Measurements from ENCODE around the gene URI1.
"Not testable (repeated sequence)": the region's sequence is repeated elsewhere in the genome, so short reads cannot be mapped to it uniquely, and the experiment has no call there.

The URI1 gene

GRCh38 chr19:30023330-30023729 is 81.3 kb downstream of the URI1 start:
- no peak for DNase-seq (ENCODE audit: low read depth in 3 of 3)

- no peak for DNase-seq (ENCODE audit: low read depth in 3 of 3)
Observed at GRCh38 chr19:30024091-30024490, 82.1 kb downstream of the URI1 start.

- no peak for DNase-seq (ENCODE audit: low read depth in 3 of 3)
Observed at GRCh38 chr19:30026933-30027332, 84.9 kb downstream of the URI1 start.

- no peak for DNase-seq (ENCODE audit: low read depth in 3 of 3)
Observed at GRCh38 chr19:30028118-30028991, 86.3 kb downstream of the URI1 start.

- no peak for DNase-seq (ENCODE audit: low read depth in 3 of 3)
Observed at GRCh38 chr19:30028992-30029343, 86.9 kb downstream of the URI1 start.

GRCh38 chr19:30029721-30030510 is 87.9 kb downstream of the URI1 start:
- no peak for DNase-seq (ENCODE audit: low read depth in 3 of 3)

GRCh38 chr19:30034321-30034720 is 92.3 kb downstream of the URI1 start:
- DNase-seq (ENCODE audit: low read depth in 3 of 3) = no peak

- no peak for DNase-seq (ENCODE audit: low read depth in 3 of 3)
Observed at GRCh38 chr19:30036154-30037129, 94.4 kb downstream of the URI1 start.

- no peak for DNase-seq (ENCODE audit: low read depth in 3 of 3)
Observed at GRCh38 chr19:30037835-30038234, 95.8 kb downstream of the URI1 start.

GRCh38 chr19:30041931-30042330 is 99.9 kb downstream of the URI1 start:
- not testable (repeated sequence) for DNase-seq (ENCODE audit: low read depth in 3 of 3)

- not testable (repeated sequence) for DNase-seq (ENCODE audit: low read depth in 3 of 3)
Observed at GRCh38 chr19:30043008-30043407, 101.0 kb downstream of the URI1 start.

- no peak for DNase-seq (ENCODE audit: low read depth in 3 of 3)
Observed at GRCh38 chr19:30044273-30045248, 102.5 kb downstream of the URI1 start.

- no peak for DNase-seq (ENCODE audit: low read depth in 3 of 3)
Observed at GRCh38 chr19:30046522-30046921, 104.5 kb downstream of the URI1 start.

GRCh38 chr19:30047432-30047831 is 105.4 kb downstream of the URI1 start:
- DNase-seq (ENCODE audit: low read depth in 3 of 3) = no peak

- DNase-seq (ENCODE audit: low read depth in 3 of 3) = no peak
Observed at GRCh38 chr19:30049226-30049625, 107.2 kb downstream of the URI1 start.

- DNase-seq (ENCODE audit: low read depth in 3 of 3) = no peak
Observed at GRCh38 chr19:30049846-30050667, 108.0 kb downstream of the URI1 start.

- no peak for DNase-seq (ENCODE audit: low read depth in 3 of 3)
Observed at GRCh38 chr19:30052122-30053075, 110.4 kb downstream of the URI1 start.

GRCh38 chr19:30053558-30053957 is 111.5 kb downstream of the URI1 start:
- no peak for DNase-seq (ENCODE audit: low read depth in 3 of 3)

- no peak for DNase-seq (ENCODE audit: low read depth in 3 of 3)
Observed at GRCh38 chr19:30054210-30054609, 112.2 kb downstream of the URI1 start.
